ENCODE measurements around the gene HIVEP2.

The HIVEP2 gene

GRCh38 chr6:142857233-142857761, 87.7 kb downstream of the HIVEP2 start:
- Mint-ChIP-seq H3K4me3 (peak overlapping the region; percentile 68), H3K9me3 (no peaks in the 10 kb centered on the region), H3K4me1 (peaks cover 80% of the 10 kb centered on the region), H3K27ac (peak overlapping the region; percentile 60), H3K36me3 (peaks cover 21% of the 10 kb centered on the region)
- DNase-seq (ENCODE audit: low spot score in 2 of 2) (no peak), ATAC-seq (no peak)

- H3K27ac Mint-ChIP-seq, result peak overlapping the region; percentile 60
- H3K36me3 Mint-ChIP-seq, result peaks cover 21% of the 10 kb centered on the region
- no peaks in the 10 kb centered on the region for H3K9me3 Mint-ChIP-seq
- peak; percentile 78 for ATAC-seq
- H3K4me1 Mint-ChIP-seq, result peaks cover 83% of the 10 kb centered on the region
- H3K4me3 Mint-ChIP-seq, result peak overlapping the region; percentile 68
- peak in 1 of 2 donors; percentile 76 for DNase-seq (ENCODE audit: low spot score in 2 of 2)
Observed at GRCh38 chr6:142856624-142857232, 88.2 kb downstream of the HIVEP2 start.

DNA sequence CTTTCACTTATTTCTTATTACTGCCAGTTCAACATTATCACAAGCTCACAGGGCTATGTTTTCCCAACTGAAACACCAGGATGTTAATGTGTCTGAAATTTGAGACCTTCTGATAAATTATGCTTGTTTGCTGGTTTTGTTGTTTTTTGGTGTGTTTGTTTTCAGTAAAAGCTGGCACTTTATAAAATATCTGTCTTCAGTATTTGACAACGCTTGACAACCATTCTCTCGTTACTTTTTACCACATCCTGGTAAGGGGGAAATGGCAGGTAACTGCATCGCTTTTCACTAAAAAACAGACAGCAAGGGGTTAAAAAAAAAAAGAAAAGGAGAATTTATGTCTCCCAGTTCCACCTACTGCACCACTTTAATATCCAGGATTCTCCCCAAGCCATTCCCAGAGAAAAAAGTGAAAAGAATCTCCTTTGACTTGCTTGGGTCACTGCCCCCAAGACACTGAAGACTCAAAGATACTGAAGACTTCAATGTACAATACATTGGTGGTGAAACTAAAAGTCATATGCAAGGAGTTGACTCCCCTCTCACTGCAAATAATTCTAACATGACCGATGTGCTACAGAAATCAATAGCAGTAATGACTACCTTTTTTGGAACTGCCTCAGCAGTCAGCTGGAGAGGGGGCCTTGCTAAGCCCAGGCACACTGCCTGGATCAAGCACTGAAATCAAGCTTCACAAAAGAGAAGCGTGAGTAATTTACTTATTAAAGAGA, 88.9 kb downstream of the HIVEP2 start:
- DNase-seq (ENCODE audit: low spot score in 2 of 2) (no peak), ATAC-seq (peak; percentile 82)
- Mint-ChIP-seq H3K4me3 (peak overlapping the region; percentile 68), H3K9me3 (no peaks in the 10 kb centered on the region), H3K4me1 (peaks cover 89% of the 10 kb centered on the region), H3K27ac (peak overlapping the region; percentile 60), H3K36me3 (peaks cover 21% of the 10 kb centered on the region)

- Mint-ChIP-seq H3K27ac (peak overlapping the region; percentile 60), H3K36me3 (peaks cover 20% of the 10 kb centered on the region), H3K9me3 (no peaks in the 10 kb centered on the region), H3K4me1 (peaks cover 94% of the 10 kb centered on the region), H3K4me3 (peak overlapping the region; percentile 68)
- DNase-seq (ENCODE audit: low spot score in 2 of 2) (no peak), ATAC-seq (no peak)
Observed at GRCh38 chr6:142854589-142855488, 90.1 kb downstream of the HIVEP2 start.

DNA sequence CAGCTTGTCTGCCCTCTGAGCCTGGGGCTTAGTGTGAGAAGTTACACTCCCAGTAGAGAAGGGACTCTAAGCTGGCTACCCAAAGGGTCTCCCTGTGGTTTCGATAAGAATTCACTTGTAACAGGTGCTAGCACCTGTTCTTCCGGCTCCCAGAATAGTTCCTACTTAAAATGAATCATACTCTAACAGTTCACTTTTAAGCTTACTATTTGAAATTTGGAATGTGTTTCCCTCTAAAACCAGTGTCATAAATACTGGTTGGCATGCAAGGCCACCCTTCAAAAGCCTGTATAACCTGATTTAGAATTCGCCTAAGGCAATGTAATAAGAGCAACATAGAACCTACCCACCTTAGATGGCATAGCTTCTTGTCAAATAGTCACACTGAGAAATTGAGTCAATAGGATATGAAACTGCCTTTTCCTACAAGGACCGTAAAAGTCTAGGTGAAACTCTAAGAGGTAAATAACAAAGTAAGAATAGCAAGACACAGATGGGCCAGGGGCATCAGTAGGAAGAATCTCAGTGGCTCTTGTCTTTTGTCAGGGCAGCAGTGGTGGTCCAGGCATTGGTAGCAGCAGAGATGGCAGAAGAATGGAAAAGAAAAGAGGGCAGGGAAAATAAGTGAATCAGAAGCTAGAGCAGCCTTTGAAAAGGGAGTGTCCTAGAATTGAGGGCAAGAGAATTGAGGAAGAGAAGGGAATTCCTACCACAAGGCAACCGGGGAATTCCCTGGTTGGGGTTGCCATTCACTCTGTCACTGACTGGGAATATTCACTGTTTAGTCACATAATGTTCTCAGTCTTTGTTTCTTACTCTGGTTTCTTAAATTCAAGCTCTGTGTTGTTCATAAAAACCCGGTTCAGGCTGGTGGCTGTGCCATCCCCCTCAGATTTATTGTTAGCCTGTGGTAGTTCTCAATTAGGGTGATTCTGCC, 91.5 kb downstream of the HIVEP2 start:
- Mint-ChIP-seq H3K27ac (peak overlapping the region; percentile 60), H3K36me3 (peaks cover 11% of the 10 kb centered on the region), H3K4me1 (peaks cover 98% of the 10 kb centered on the region), H3K9me3 (no peaks in the 10 kb centered on the region), H3K4me3 (peak overlapping the region; percentile 68)
- no peak for DNase-seq (ENCODE audit: low spot score in 2 of 2)
- no peak for ATAC-seq

- peak; percentile 80 for ATAC-seq
- DNase-seq (ENCODE audit: low spot score in 2 of 2), result no peak
- H3K27ac Mint-ChIP-seq, result peak overlapping the region; percentile 60
- peak overlapping the region; percentile 46 for H3K4me3 Mint-ChIP-seq
- peaks cover 11% of the 10 kb centered on the region for H3K36me3 Mint-ChIP-seq
- peaks cover 95% of the 10 kb centered on the region for H3K4me1 Mint-ChIP-seq
- H3K9me3 Mint-ChIP-seq, result no peaks in the 10 kb centered on the region
Observed at GRCh38 chr6:142851601-142852000, 93.4 kb downstream of the HIVEP2 start.

DNA sequence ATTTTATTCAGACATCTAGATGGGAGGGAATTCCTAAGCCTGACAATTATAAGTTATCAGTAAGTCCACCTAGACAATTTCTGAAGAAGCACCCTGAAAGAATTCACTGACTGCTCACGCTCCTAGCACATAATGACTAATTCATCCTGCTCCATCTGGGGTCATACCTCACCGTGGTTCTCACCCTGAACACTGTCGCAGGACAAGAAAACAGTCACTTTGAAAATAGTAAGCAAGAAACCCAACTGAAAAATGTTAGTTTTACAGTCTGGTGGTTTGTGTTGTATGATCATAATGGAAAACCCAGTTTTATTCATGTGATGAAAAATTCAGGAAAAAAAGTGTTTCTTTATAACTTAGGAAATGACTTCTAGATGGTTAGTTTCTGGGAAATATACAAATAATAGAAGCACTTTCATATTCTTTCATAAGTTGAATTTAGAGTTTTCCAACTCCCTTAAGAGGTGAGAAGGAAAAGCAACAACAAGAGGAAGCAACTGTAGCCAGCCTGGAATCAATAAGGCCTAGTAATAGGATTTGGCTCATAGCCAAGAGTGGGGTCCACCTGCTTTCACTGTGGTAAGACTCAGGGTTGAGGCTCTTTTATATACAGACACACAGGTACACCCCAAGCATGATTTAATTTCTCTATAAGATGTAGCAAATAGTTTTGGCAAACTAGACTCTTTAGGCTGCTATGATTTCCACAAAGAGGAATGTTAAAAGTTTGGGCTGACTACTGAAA, 94.1 kb downstream of the HIVEP2 start:
- H3K4me1 Mint-ChIP-seq, result peaks cover 95% of the 10 kb centered on the region
- DNase-seq (ENCODE audit: low spot score in 2 of 2), result no peak
- H3K36me3 Mint-ChIP-seq, result peaks cover 6% of the 10 kb centered on the region
- peak; percentile 88 for ATAC-seq
- H3K9me3 Mint-ChIP-seq, result no peaks in the 10 kb centered on the region
- H3K27ac Mint-ChIP-seq, result peak overlapping the region; percentile 60
- peak overlapping the region; percentile 46 for H3K4me3 Mint-ChIP-seq

GRCh38 chr6:142848976-142849375, 96.0 kb downstream of the HIVEP2 start:
- DNase-seq (ENCODE audit: low spot score in 2 of 2), result no peak
- Mint-ChIP-seq H3K9me3 (no peaks in the 10 kb centered on the region), H3K4me3 (peak overlapping the region; percentile 1), H3K27ac (peak overlapping the region; percentile 60), H3K36me3 (no peaks in the 10 kb centered on the region), H3K4me1 (peaks cover 95% of the 10 kb centered on the region)
- ATAC-seq, result no peak

DNA sequence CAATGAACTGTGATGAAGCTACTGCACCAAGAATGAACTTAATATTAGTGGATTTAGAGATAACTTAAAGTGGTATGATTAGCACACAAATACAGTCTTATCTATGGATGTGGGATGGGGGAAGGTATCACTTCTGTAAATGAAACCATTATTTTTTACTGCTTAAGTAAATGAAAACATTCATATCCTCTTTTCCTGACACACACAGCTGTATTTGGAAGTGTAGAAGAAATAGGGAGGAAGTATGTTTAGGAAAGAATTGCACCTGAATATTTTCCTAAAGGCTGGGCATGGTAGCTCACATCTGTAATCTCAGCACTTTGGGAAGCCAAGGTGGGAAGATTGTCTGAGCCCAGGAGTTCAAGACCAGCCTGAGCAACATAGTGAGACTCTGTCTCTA, 96.8 kb downstream of the HIVEP2 start:
- H3K4me3 Mint-ChIP-seq, result no peak overlapping the region
- H3K9me3 Mint-ChIP-seq, result no peaks in the 10 kb centered on the region
- peaks cover 1% of the 10 kb centered on the region for H3K36me3 Mint-ChIP-seq
- ATAC-seq (no peak), DNase-seq (ENCODE audit: low spot score in 2 of 2) (no peak)
- peak overlapping the region; percentile 37 for H3K27ac Mint-ChIP-seq
- H3K4me1 Mint-ChIP-seq, result peaks cover 94% of the 10 kb centered on the region

- no peaks in the 10 kb centered on the region for H3K9me3 Mint-ChIP-seq
- no peak for DNase-seq (ENCODE audit: low spot score in 2 of 2)
- peaks cover 10% of the 10 kb centered on the region for H3K36me3 Mint-ChIP-seq
- H3K4me1 Mint-ChIP-seq, result peaks cover 95% of the 10 kb centered on the region
- peak overlapping the region; percentile 95 for H3K27ac Mint-ChIP-seq
- ATAC-seq, result no peak
- peak overlapping the region; percentile 70 for H3K4me3 Mint-ChIP-seq
Observed at GRCh38 chr6:142846883-142847287, 98.1 kb downstream of the HIVEP2 start.

- ATAC-seq, result peak; percentile 27
- H3K9me3 Mint-ChIP-seq, result no peaks in the 10 kb centered on the region
- H3K4me1 Mint-ChIP-seq, result peaks cover 96% of the 10 kb centered on the region
- peaks cover 15% of the 10 kb centered on the region for H3K36me3 Mint-ChIP-seq
- peak overlapping the region; percentile 70 for H3K4me3 Mint-ChIP-seq
- DNase-seq (ENCODE audit: low spot score in 2 of 2), result no peak
- H3K27ac Mint-ChIP-seq, result peak overlapping the region; percentile 95
Observed at GRCh38 chr6:142846459-142846831, 98.5 kb downstream of the HIVEP2 start.

DNA sequence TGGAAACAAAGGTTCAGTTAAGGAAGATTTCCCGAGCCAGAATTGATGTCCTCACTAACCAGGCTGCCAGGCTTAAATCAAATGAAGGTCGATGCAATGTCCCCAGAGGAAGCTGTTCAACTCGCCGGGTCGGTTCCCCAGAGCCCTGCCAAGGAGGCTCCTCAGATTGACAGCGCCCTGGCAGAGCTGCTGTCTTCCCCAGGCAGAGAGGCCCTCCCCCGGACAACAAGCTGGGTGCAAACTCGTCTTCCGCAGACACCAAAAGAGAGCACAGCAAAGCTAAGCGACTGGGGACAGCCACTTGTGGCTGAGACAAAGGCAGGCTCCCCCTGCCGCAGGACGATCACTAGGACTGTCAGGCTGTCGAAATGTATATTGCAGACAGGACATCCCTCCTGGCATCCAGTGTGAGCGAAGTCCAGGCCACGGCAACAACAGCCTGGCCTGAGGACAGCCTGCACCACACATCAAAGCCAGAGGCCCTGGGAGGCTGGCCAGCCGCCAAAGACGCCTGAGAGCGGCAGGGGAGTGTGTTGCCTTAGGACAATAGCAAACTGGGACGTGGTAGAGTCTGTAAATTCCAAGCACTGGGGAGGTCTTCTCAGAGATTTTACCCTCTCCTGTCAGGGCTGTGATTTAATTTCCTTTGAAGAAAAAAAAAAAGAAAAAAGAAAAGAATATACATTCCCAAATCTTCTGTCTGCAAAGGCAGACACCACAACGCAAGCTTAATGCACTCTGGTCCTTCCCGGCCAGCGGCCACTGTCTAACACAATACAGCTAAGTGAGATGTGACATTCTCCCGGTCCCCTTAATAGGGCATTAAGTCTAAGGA, 99.1 kb downstream of the HIVEP2 start:
- H3K9me3 Mint-ChIP-seq, result no peaks in the 10 kb centered on the region
- peaks cover 18% of the 10 kb centered on the region for H3K36me3 Mint-ChIP-seq
- DNase-seq (ENCODE audit: low spot score in 2 of 2), result no peak
- ATAC-seq, result peak; percentile 40
- peak overlapping the region; percentile 95 for H3K27ac Mint-ChIP-seq
- peaks cover 95% of the 10 kb centered on the region for H3K4me1 Mint-ChIP-seq
- H3K4me3 Mint-ChIP-seq, result peak overlapping the region; percentile 70

- H3K4me1 Mint-ChIP-seq, result peaks cover 89% of the 10 kb centered on the region
- peak overlapping the region; percentile 70 for H3K4me3 Mint-ChIP-seq
- no peaks in the 10 kb centered on the region for H3K9me3 Mint-ChIP-seq
- no peak for DNase-seq (ENCODE audit: low spot score in 2 of 2)
- ATAC-seq, result peak; percentile 58
- peak overlapping the region; percentile 95 for H3K27ac Mint-ChIP-seq
- H3K36me3 Mint-ChIP-seq, result peaks cover 18% of the 10 kb centered on the region
Observed at GRCh38 chr6:142845143-142845571, 99.8 kb downstream of the HIVEP2 start.

Data from stimulated activated effector memory CD8-positive, alpha-beta T cell treated with anti-CD3 and anti-CD28 coated beads, Interleukin-12 subunit alpha, Interleukin-12 subunit beta, amount 100 ng/mL, for 72 hours (primary cell).